ENCODE data around the gene INTU. TPM values are rescaled to one million over a fixed set of nuclear protein-coding genes. Genes with fewer than 3 reads are reported as not detected.

The INTU gene
- polyA plus RNA-seq, 3 donors: 0.17 to 0.26 TPM; not detected in 1

DNA sequence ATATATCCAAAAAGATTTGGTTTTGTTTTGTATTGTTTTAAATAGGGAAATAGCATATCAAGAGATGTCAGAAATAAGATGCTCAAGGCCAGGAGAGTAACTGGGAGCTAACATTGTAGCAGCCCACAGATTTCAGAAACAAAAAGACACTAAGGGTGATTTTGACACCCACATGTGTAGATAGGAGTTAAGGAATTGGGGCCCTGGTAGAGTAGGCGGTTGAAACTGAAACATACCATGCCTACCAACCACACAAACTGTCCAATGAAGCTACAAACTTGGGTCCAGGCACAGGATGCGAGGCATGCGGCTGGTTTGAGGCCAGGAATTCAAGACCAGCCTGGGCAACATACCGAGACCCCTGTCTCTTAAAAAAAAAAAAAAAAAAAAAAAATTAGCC, 143.1 kb downstream of the INTU start:
- no CpG with 5 or more reads among the region's 4 CpGs for WGBS (ENCODE audit: insufficient coverage)
- Histone ChIP-seq H3K9me3 (replicated peaks in 1 of 2; ENCODE audit: control insufficient read depth in 1 of 2, insufficient read depth in 1 of 2, low read length in 2 of 2) (no peaks in the 10 kb centered on the region), H3K4me2 (replicated peaks; ENCODE audit: extremely low read depth, low read length, poor library complexity, severe bottlenecking) (no peak overlapping the region), H3K4me1 (ENCODE audit: control insufficient read depth in 1 of 2, insufficient read depth in 2 of 2, low read length in 2 of 2) (peaks cover 6 to 14% of the 10 kb centered on the region in 2 donors), H3K36me3 (replicated peaks in 1 of 2; ENCODE audit: control insufficient read depth in 1 of 2, insufficient read depth in 2 of 2, low read length in 2 of 2) (no peaks in the 10 kb centered on the region), H3K27me3 (ENCODE audit: control insufficient read depth in 2 of 2, insufficient read depth in 2 of 2, low read length in 2 of 2) (peaks cover 11 to 15% of the 10 kb centered on the region in 2 donors), H3K27ac (ENCODE audit: low read depth in 1 of 2, low read length in 2 of 2) (no peak overlapping the region), H3K4me3 (replicated peaks in 1 of 3; ENCODE audit: low read depth in 2 of 3, low read length in 3 of 3) (no peak overlapping the region), H2AFZ (ENCODE audit: insufficient read depth, low read depth, low read length, poor library complexity, severe bottlenecking) (no peak overlapping the region), H3K9ac (ENCODE audit: insufficient read depth, low read length, poor library complexity, severe bottlenecking) (no peak overlapping the region), H3K79me2 (ENCODE audit: insufficient read depth, low read length) (no peaks in the 10 kb centered on the region), H4K20me1 (ENCODE audit: insufficient read depth, low read length) (no peaks in the 10 kb centered on the region)
- Mint-ChIP-seq H3K36me3 (no peaks in the 10 kb centered on the region), H3K27me3 (ENCODE audit: low read depth in 3 of 3) (peaks cover 12 to 20% (median 13%) of the 10 kb centered on the region in 3 donors), H3K9me3 (peaks cover 0 to 4% (median 0%) of the 10 kb centered on the region in 7 donors), H3K27ac (no peak overlapping the region), H3K4me3 (no peak overlapping the region), H3K4me1 (peaks cover 9% of the 10 kb centered on the region)
- intact Hi-C loops (cut with micrococcal nuclease): no loop called here
- TF ChIP-seq, protein P1, sequence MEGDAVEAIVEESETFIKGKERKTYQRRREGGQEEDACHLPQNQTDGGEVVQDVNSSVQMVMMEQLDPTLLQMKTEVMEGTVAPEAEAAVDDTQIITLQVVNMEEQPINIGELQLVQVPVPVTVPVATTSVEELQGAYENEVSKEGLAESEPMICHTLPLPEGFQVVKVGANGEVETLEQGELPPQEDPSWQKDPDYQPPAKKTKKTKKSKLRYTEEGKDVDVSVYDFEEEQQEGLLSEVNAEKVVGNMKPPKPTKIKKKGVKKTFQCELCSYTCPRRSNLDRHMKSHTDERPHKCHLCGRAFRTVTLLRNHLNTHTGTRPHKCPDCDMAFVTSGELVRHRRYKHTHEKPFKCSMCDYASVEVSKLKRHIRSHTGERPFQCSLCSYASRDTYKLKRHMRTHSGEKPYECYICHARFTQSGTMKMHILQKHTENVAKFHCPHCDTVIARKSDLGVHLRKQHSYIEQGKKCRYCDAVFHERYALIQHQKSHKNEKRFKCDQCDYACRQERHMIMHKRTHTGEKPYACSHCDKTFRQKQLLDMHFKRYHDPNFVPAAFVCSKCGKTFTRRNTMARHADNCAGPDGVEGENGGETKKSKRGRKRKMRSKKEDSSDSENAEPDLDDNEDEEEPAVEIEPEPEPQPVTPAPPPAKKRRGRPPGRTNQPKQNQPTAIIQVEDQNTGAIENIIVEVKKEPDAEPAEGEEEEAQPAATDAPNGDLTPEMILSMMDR (IDR thresholded peaks at IDR 0.05): no peak
- no peak for DNase-seq

Other genes starting within 250 kb of the INTU start
- gene SLC25A31, start 97.4 kb downstream of the INTU start, polyA plus RNA-seq: not detected
- under 1 TPM in 1 of 3 donors, not detected in 2; 0.04 TPM for gene HSPA4L, start 149.4 kb downstream of the INTU start, polyA plus RNA-seq
- under 1 TPM; 0.34 to 0.65 (median 0.38) TPM for gene PLK4, start 247.9 kb downstream of the INTU start, polyA plus RNA-seq